ENCODE results near the gene SRGAP3.

GRCh38 chr3:9298236-9298635, 48.8 kb upstream of the SRGAP3 start:
- TF ChIP-seq CTCF (IDR thresholded peaks at IDR 0.05), result no peak
- no peak for TF ChIP-seq EZH2 (IDR thresholded peaks at IDR 0.05; ENCODE audit: borderline replicate concordance, insufficient read depth, low read depth, low read length, poor library complexity, severe bottlenecking)

Measured in B cell (primary cell).